ENCODE results near the gene CREBZF.

The CREBZF gene
- total RNA-seq: 73.8 to 186 reads per million in 2 experiments

GRCh38 chr11:85664615-85665481 lies at the start of gene CREBZF:
CREBZF (minus strand) TSS chr11:85665129; CDS start chr11:85664875, 254 bp downstream.
- DNase-seq (ENCODE audit: low read depth): peak; percentile 85

GRCh38 chr11:85712953-85713352 lies 48.0 kb upstream of the CREBZF start:
- no peak for DNase-seq (ENCODE audit: low read depth)

- DNase-seq (ENCODE audit: low read depth): no peak
These were observed 46.0 kb upstream of the CREBZF start for GRCh38 chr11:85710917-85711316.

- DNase-seq (ENCODE audit: low read depth): no peak
These were observed 45.2 kb upstream of the CREBZF start for GRCh38 chr11:85709941-85710702.

GRCh38 chr11:85705800-85706199 lies 40.9 kb upstream of the CREBZF start:
- no peak for DNase-seq (ENCODE audit: low read depth)

- no peak for DNase-seq (ENCODE audit: low read depth)
These were observed 40.0 kb upstream of the CREBZF start for GRCh38 chr11:85704967-85705366.

GRCh38 chr11:85699957-85700741 lies 35.2 kb upstream of the CREBZF start:
- no peak for DNase-seq (ENCODE audit: low read depth)

GRCh38 chr11:85698195-85698594 lies 33.3 kb upstream of the CREBZF start:
- no peak for DNase-seq (ENCODE audit: low read depth)

- DNase-seq (ENCODE audit: low read depth): no peak
These were observed 32.8 kb upstream of the CREBZF start for GRCh38 chr11:85697747-85698146.

- no peak for DNase-seq (ENCODE audit: low read depth)
These were observed 30.6 kb upstream of the CREBZF start for GRCh38 chr11:85695546-85695945.

GRCh38 chr11:85694385-85694980 lies 29.6 kb upstream of the CREBZF start:
- no peak for DNase-seq (ENCODE audit: low read depth)

GRCh38 chr11:85685820-85686459 lies 21.0 kb upstream of the CREBZF start, which contains the start of gene CCDC89:
CCDC89 (minus strand) TSS chr11:85686195; CDS start chr11:85686130, 65 bp downstream.
- no peak for DNase-seq (ENCODE audit: low read depth)

- DNase-seq (ENCODE audit: low read depth): no peak
These were observed 20.3 kb upstream of the CREBZF start for GRCh38 chr11:85685125-85685819.

- DNase-seq (ENCODE audit: low read depth): peak; percentile 19
These were observed 17.7 kb upstream of the CREBZF start for GRCh38 chr11:85682330-85683305.

- DNase-seq (ENCODE audit: low read depth): no peak
These were observed 16.0 kb upstream of the CREBZF start for GRCh38 chr11:85680897-85681296.

- DNase-seq (ENCODE audit: low read depth): no peak
These were observed 14.6 kb upstream of the CREBZF start for GRCh38 chr11:85679576-85679975.

- DNase-seq (ENCODE audit: low read depth): no peak
These were observed 8.5 kb upstream of the CREBZF start for GRCh38 chr11:85673393-85673792.

GRCh38 chr11:85672105-85672902 lies 7.4 kb upstream of the CREBZF start:
- DNase-seq (ENCODE audit: low read depth): no peak

All from T follicular helper cell (primary cell).